ENCODE data around the gene TAF5. TPM values are rescaled to one million over a fixed set of nuclear protein-coding genes. Genes with fewer than 3 reads are reported as not detected.

Gene TAF5
- total and polyA plus RNA-seq, 2 donors (not counting 1 experiment from before 2014, with no cell fraction given), result 3.0 to 3.4 TPM

GRCh38 chr10:103396789-103397087, 29.0 kb downstream of the TAF5 start:
- no peak for TF ChIP-seq CTCF (conservative IDR thresholded peaks at IDR 0.05 in 1 of 2, IDR thresholded peaks at IDR 0.05 in 1 of 2; ENCODE audit: low read depth in 1 of 2, low read length in 2 of 2)
- no peak for TF ChIP-seq EZH2 (IDR thresholded peaks at IDR 0.05; ENCODE audit: low read length, missing control alignments)
- peak overlapping the region; percentile 55 for H3K9ac ChIP-seq (ENCODE audit: insufficient read depth, low read length)
- H3K27ac ChIP-seq (ENCODE audit: insufficient read depth, low read length), result peak overlapping the region; percentile 58
- peak overlapping the region; percentile 79 for H2AFZ ChIP-seq (ENCODE audit: low read length)
- H4K20me1 ChIP-seq (ENCODE audit: control insufficient read depth, extremely low read depth, insufficient read depth, low read length), result no peaks in the 10 kb centered on the region
- H3K4me1 ChIP-seq (ENCODE audit: control insufficient read depth, extremely low read depth, insufficient read depth, low read length), result no peaks in the 10 kb centered on the region
- no peaks in the 10 kb centered on the region for H3K9me3 ChIP-seq (ENCODE audit: control insufficient read depth, insufficient read depth, low read depth, low read length)
- H3K79me2 ChIP-seq (ENCODE audit: control insufficient read depth, insufficient read depth, low read length), result peaks cover 54% of the 10 kb centered on the region
- H3K27me3 ChIP-seq (ENCODE audit: control insufficient read depth, insufficient read depth, low read length), result no peaks in the 10 kb centered on the region
- peaks cover 4% of the 10 kb centered on the region for H3K36me3 ChIP-seq (ENCODE audit: control insufficient read depth, insufficient read depth, low read length)
- H3K4me3 ChIP-seq (replicated peaks in 1 of 4; ENCODE audit: control extremely low read depth in 1 of 4, insufficient read depth in 1 of 4, low read depth in 3 of 4, low read length in 4 of 4), result peak overlapping the region; percentile 63 to 100 (median 86)
- no peak for DNase-seq (ENCODE audit: low read depth in 2 of 2)
- peak overlapping the region; percentile 74 for H3K4me2 ChIP-seq (ENCODE audit: extremely low read depth, insufficient read depth, low read length)

- DNase-seq (ENCODE audit: low read depth in 2 of 2), result no peak
- Histone ChIP-seq H3K27me3 (ENCODE audit: control insufficient read depth, insufficient read depth, low read length) (no peaks in the 10 kb centered on the region), H4K20me1 (ENCODE audit: control insufficient read depth, extremely low read depth, insufficient read depth, low read length) (no peaks in the 10 kb centered on the region), H3K9ac (ENCODE audit: insufficient read depth, low read length) (peak overlapping the region; percentile 55), H3K4me3 (replicated peaks in 1 of 4; ENCODE audit: control extremely low read depth in 1 of 4, insufficient read depth in 1 of 4, low read depth in 3 of 4, low read length in 4 of 4) (peak overlapping the region; percentile 63 to 100 (median 86)), H3K27ac (ENCODE audit: insufficient read depth, low read length) (peak overlapping the region; percentile 58), H3K79me2 (ENCODE audit: control insufficient read depth, insufficient read depth, low read length) (peaks cover 54% of the 10 kb centered on the region), H3K4me1 (ENCODE audit: control insufficient read depth, extremely low read depth, insufficient read depth, low read length) (no peaks in the 10 kb centered on the region), H3K9me3 (ENCODE audit: control insufficient read depth, insufficient read depth, low read depth, low read length) (no peaks in the 10 kb centered on the region), H3K4me2 (ENCODE audit: extremely low read depth, insufficient read depth, low read length) (peak overlapping the region; percentile 74), H3K36me3 (ENCODE audit: control insufficient read depth, insufficient read depth, low read length) (peaks cover 4% of the 10 kb centered on the region), H2AFZ (ENCODE audit: low read length) (no peak overlapping the region)
- TF ChIP-seq EZH2 (IDR thresholded peaks at IDR 0.05; ENCODE audit: low read length, missing control alignments) (no peak), CTCF (conservative IDR thresholded peaks at IDR 0.05 in 1 of 2, IDR thresholded peaks at IDR 0.05 in 1 of 2; ENCODE audit: low read depth in 1 of 2, low read length in 2 of 2) (no peak)
Observed at GRCh38 chr10:103397191-103397825, 29.5 kb downstream of the TAF5 start.

GRCh38 chr10:103413564-103413963, 45.8 kb downstream of the TAF5 start:
- Histone ChIP-seq H4K20me1 (ENCODE audit: control insufficient read depth, extremely low read depth, insufficient read depth, low read length) (no peaks in the 10 kb centered on the region), H3K4me3 (replicated peaks in 1 of 4; ENCODE audit: control extremely low read depth in 1 of 4, insufficient read depth in 1 of 4, low read depth in 3 of 4, low read length in 4 of 4) (no peak overlapping the region), H3K79me2 (ENCODE audit: control insufficient read depth, insufficient read depth, low read length) (no peaks in the 10 kb centered on the region), H3K36me3 (ENCODE audit: control insufficient read depth, insufficient read depth, low read length) (peaks cover 33% of the 10 kb centered on the region), H3K9me3 (ENCODE audit: control insufficient read depth, insufficient read depth, low read depth, low read length) (no peaks in the 10 kb centered on the region), H3K4me1 (ENCODE audit: control insufficient read depth, extremely low read depth, insufficient read depth, low read length) (no peaks in the 10 kb centered on the region), H3K27me3 (ENCODE audit: control insufficient read depth, insufficient read depth, low read length) (no peaks in the 10 kb centered on the region), H3K9ac (ENCODE audit: insufficient read depth, low read length) (no peak overlapping the region), H3K4me2 (ENCODE audit: extremely low read depth, insufficient read depth, low read length) (no peak overlapping the region), H2AFZ (ENCODE audit: low read length) (no peak overlapping the region), H3K27ac (ENCODE audit: insufficient read depth, low read length) (no peak overlapping the region)
- no peak for DNase-seq (ENCODE audit: low read depth in 2 of 2)
- TF ChIP-seq CTCF (conservative IDR thresholded peaks at IDR 0.05 in 1 of 2, IDR thresholded peaks at IDR 0.05 in 1 of 2; ENCODE audit: low read depth in 1 of 2, low read length in 2 of 2), result no peak
- no peak for TF ChIP-seq EZH2 (IDR thresholded peaks at IDR 0.05; ENCODE audit: low read length, missing control alignments)
